KOPT-K1 (cell line): ENCODE results near the gene TBC1D16.

Source experiments
- H3K27ac ChIP-seq: fragments of 200-600 bp; sonication (generic); 2 replicates; pipeline ENCODE4 v1.5.1; 2016; ENCODE audit warnings: antibody characterized with exemption, mild to moderate bottlenecking, low read depth, low read length; ENCODE audit not compliant: poor library complexity, severe bottlenecking
- H3K36me3 ChIP-seq: fragments of 200-600 bp; sonication (generic); 2 replicates; pipeline ENCODE4 v1.5.1; 2017; ENCODE audit warnings: antibody characterized with exemption, mild to moderate bottlenecking, low read length, moderate library complexity; ENCODE audit not compliant: insufficient read depth
- H3K9me3 ChIP-seq: fragments of 200-600 bp; sonication (generic); 2 replicates; pipeline ENCODE4 v1.5.1; 2017; ENCODE audit warnings: antibody characterized with exemption, low read length, mild to moderate bottlenecking; ENCODE audit not compliant: insufficient read depth, poor library complexity, severe bottlenecking

The TBC1D16 gene, protein sequence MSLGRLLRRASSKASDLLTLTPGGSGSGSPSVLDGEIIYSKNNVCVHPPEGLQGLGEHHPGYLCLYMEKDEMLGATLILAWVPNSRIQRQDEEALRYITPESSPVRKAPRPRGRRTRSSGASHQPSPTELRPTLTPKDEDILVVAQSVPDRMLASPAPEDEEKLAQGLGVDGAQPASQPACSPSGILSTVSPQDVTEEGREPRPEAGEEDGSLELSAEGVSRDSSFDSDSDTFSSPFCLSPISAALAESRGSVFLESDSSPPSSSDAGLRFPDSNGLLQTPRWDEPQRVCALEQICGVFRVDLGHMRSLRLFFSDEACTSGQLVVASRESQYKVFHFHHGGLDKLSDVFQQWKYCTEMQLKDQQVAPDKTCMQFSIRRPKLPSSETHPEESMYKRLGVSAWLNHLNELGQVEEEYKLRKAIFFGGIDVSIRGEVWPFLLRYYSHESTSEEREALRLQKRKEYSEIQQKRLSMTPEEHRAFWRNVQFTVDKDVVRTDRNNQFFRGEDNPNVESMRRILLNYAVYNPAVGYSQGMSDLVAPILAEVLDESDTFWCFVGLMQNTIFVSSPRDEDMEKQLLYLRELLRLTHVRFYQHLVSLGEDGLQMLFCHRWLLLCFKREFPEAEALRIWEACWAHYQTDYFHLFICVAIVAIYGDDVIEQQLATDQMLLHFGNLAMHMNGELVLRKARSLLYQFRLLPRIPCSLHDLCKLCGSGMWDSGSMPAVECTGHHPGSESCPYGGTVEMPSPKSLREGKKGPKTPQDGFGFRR

DNA sequence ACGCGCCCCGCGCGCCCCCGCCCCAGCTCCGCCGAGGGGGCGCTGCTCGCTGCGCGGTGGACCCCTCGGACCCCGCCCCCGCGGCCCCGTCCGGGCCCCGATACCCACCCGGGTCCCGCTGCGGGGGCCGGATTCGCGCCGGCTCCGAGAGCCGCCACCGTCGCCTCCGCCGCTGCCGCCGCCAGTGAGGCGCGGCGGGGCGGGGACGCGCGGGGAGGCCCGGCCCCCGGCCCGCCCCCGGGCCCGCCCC lies at the start of gene TBC1D16:
TSS of gene TBC1D16 (minus strand) at position 186 of the 250 bp plus-strand sequence. CDS start 22,325 bp downstream, outside the sequence.
- Histone ChIP-seq H3K9me3 (no peaks in the 10 kb centered on the region), H3K36me3 (no peaks in the 10 kb centered on the region), H3K27ac (no peak within 1 kb of the TSS)

- no peaks in the 10 kb centered on the region for H3K36me3 ChIP-seq
- H3K9me3 ChIP-seq: no peaks in the 10 kb centered on the region
- H3K27ac ChIP-seq: no peak overlapping the region
These were observed 49.1 kb upstream of the TBC1D16 start for GRCh38 chr17:80084773-80085172.

GRCh38 chr17:80083136-80083661 lies 47.5 kb upstream of the TBC1D16 start:
- Histone ChIP-seq H3K36me3 (no peaks in the 10 kb centered on the region), H3K27ac (no peak overlapping the region), H3K9me3 (no peaks in the 10 kb centered on the region)

DNA sequence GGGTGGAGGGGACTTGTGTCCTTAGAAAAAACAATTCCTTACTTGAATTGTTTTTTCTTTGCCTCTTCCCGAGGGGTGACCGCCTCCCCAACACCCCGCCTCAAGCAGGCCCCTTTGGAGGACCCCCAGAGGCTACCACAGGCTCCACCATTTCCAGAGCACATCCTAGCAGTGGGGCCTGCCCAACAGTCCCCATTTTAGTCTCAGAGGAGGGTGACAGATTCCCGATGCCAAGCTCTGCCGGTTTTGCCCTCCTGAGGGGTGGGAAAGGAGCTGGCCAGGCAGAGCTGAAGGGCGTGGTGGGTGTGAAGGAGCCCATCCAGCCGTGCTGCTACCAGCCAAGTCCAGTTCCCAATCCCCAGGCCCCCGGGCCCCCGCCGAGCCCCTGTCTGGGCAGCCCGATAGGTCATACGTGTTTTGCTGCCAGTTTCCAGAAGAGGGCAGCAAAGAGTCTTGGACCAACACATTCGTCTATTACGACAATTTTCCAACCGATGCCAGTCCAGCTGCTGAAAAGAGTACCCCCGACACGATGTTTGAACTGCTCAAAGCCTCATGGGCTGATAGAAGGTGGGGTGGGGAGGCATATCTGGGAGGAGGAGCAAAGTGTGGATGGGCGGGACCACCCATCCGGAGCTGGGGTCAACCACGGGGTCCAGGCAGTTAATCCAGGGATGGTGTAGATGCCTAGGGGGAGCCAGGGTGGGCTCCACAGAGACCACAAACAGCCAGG lies 46.9 kb upstream of the TBC1D16 start:
- H3K36me3 ChIP-seq: no peaks in the 10 kb centered on the region
- no peak overlapping the region for H3K27ac ChIP-seq

GRCh38 chr17:80081596-80081995 lies 45.9 kb upstream of the TBC1D16 start:
- H3K9me3 ChIP-seq: no peaks in the 10 kb centered on the region
- H3K36me3 ChIP-seq: no peaks in the 10 kb centered on the region

More for the DNA sequence above, 46.9 kb upstream of the TBC1D16 start:
- no peaks in the 10 kb centered on the region for H3K9me3 ChIP-seq

GRCh38 chr17:80080081-80080480 lies 44.4 kb upstream of the TBC1D16 start:
- no peak overlapping the region for H3K27ac ChIP-seq
- no peaks in the 10 kb centered on the region for H3K9me3 ChIP-seq
- H3K36me3 ChIP-seq: no peaks in the 10 kb centered on the region

More at GRCh38 chr17:80081596-80081995, 45.9 kb upstream of the TBC1D16 start:
- H3K27ac ChIP-seq: no peak overlapping the region

GRCh38 chr17:80072410-80072809 lies 36.7 kb upstream of the TBC1D16 start:
- Histone ChIP-seq H3K36me3 (no peaks in the 10 kb centered on the region), H3K9me3 (no peaks in the 10 kb centered on the region), H3K27ac (no peak overlapping the region)

DNA sequence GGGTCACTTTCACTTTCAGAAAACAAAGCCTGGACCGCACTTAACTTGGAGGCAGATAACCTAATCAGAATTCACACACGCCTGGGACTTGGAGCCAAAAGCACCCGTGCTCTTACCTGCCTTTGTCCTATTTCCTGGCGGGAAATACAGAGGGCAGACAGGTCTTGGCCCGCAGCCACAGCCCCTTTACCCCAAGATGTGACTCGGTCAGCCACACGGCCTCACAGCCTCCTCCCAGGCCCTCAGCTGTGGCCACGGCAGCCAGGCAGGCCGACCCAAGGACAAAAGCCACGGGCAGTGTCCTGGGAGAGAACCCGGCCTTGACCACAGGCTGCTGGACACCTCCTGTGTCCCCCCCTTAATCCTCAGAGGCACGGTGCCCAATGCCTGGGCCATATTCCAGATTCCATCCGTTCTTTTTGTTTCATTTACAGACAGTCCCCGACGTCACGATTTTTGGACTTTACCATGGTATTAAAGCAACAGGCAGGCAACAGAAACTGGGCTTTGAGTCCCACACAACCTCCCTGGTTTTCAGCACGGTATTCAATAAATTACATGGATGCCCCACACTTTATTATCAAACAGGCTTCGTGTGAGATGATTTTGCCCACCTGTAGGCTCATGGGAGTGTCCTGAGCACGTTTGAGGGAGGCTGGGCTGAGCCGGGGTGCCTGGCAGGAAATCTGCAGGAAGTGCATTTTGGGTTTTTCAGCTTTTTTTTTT lies 35.6 kb upstream of the TBC1D16 start:
- H3K36me3 ChIP-seq: no peaks in the 10 kb centered on the region
- no peak overlapping the region for H3K27ac ChIP-seq

GRCh38 chr17:80070375-80071115 lies 34.9 kb upstream of the TBC1D16 start:
- Histone ChIP-seq H3K9me3 (no peaks in the 10 kb centered on the region), H3K36me3 (no peaks in the 10 kb centered on the region), H3K27ac (no peak overlapping the region)

More for the DNA sequence above, 35.6 kb upstream of the TBC1D16 start:
- H3K9me3 ChIP-seq: no peaks in the 10 kb centered on the region

DNA sequence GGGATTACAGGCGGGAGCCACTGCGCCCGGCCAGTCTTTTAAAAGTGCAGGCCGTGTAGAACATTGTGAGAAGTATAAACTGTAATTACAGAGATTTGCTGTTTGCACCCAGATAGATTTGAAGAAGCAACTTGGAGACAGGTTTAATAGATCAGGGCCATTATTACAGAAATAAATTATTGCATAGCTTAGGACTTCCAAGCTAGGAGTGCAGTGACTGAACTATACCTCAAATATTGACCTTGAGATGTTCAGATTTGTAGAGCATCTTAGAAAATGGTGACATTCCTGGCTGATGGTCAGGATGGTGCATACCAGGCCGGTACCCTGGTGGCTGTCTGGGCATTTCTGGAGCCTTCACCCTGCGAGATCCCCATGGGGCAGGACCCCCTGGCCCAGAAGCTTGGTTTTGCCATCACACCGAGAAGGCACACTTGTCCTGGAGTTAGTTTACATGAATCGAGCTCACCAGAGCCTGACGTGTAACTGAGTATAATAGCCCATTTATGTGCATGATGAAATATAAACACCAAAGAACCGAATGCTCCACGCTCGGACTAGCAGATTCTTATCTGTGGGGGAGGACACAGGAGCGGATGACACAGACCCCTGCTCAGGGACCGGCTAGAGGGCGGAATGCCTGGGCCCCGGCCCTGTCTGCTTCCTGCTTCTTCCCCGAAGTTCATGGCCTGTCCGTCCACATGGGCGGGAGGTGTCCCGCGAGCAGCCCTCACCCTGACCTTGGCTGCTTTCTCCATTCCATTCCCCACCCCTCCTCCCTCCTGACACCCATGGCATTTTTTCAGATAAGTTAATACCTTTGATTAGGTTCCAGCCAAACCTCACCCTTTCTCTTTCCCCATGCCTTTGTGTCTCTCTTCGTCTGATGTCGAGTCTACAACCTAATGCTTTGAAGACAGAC lies 32.9 kb upstream of the TBC1D16 start:
- Histone ChIP-seq H3K9me3 (no peaks in the 10 kb centered on the region), H3K36me3 (no peaks in the 10 kb centered on the region), H3K27ac (no peak overlapping the region)

DNA sequence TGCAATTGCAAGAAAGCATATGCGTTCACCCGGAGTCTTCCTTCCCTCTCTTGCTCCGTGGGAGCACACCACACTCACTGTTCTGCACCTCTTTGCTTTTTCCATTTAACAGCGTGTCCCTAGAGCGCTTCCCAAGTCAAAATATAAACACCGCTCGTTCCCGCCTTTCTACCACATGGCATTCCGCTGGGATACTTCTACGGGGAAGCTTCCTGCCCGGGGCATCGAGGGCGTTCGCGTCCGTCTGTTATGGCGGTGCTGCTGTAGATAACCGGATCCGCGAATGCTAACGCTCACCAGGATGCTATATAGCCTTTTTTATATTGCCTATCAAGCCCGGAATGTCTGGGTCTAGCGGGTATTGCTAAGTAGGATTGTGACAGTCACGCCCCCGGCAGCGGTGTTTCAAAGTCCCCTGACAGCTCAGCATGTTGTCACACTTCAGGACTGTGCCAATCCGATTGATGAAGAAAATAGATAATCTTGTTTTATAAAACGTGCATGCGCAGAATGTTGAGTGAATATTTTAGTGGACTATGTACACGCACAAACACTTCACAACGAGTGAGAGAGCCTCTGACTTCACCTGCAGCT lies 31.8 kb upstream of the TBC1D16 start:
- no peak overlapping the region for H3K27ac ChIP-seq
- H3K9me3 ChIP-seq: no peaks in the 10 kb centered on the region
- no peaks in the 10 kb centered on the region for H3K36me3 ChIP-seq

GRCh38 chr17:80065478-80066170 lies 30.0 kb upstream of the TBC1D16 start:
- H3K36me3 ChIP-seq: no peaks in the 10 kb centered on the region
- H3K27ac ChIP-seq: no peak overlapping the region
- no peaks in the 10 kb centered on the region for H3K9me3 ChIP-seq
